ENCODE data around the gene A3GALT2. TPM values are rescaled to one million over a fixed set of nuclear protein-coding genes. Genes with fewer than 3 reads are reported as not detected.

A3GALT2 gene
- total RNA-seq, 1 experiment from 2014 or later: not detected

DNA sequence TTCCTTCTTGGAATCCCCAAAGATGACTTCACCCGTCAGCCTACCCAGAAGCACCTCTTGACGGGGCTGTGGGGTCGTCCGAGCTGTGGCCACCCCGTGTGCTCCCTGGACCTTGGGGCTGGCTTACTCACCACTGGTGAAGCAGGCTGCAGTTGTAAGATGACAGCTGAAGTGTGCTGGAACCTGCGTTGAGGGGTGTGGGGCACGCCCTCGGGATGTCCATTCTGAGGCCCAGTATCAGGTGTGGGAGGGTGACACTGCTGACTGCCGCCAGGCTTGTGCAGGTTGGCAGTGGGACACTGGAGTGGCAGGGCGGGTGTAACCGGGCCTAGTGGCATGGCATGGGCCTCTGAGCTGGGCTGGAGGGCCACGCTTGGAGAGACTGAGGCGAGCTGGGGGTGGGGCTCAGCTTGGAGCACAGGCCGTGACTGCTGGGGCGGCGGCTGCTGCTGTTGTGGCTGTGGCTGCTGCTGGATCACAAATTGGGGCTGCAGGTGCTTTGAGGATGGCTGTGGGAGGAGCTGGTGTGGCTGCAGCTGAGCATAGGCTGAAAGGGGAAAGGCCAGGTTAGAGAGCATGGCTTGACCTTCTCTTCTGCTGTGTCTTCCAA lies 33.9 kb upstream of the A3GALT2 start:
- H4K91ac ChIP-seq (ENCODE audit: insufficient read length, low read depth, low read length): no peak overlapping the region
- H2BK120ac ChIP-seq (ENCODE audit: low read depth, low read length, poor library complexity, severe bottlenecking): no peak overlapping the region
- no peaks in the 10 kb centered on the region for H4K20me1 ChIP-seq (ENCODE audit: control insufficient read depth, insufficient read depth, insufficient read length)
- H2BK15ac ChIP-seq (ENCODE audit: low read depth, low read length): no peak overlapping the region
- no peaks in the 10 kb centered on the region; the same call in 1 of the 2 replicates for H3K4me1 ChIP-seq (ENCODE audit: insufficient read depth, low read length)
- H3K4ac ChIP-seq (ENCODE audit: low read depth, low read length): no peak overlapping the region
- Mint-ChIP-seq H3K36me3 (ENCODE audit: insufficient read depth in 1 of 3, low read depth in 3 of 3) (peaks cover 0 to 5% (median 0%) of the 10 kb centered on the region in 3 experiments; a peak in 4 of 7 replicates), H3K9me3 (peaks cover 0 to 3% of the 10 kb centered on the region in 2 experiments; a peak in 1 of 5 replicates), H3K27ac (peak overlapping the region in 1 of 3 experiments; percentile 84; a peak in 1 of 7 replicates), H3K4me1 (peaks cover 10 to 16% of the 10 kb centered on the region in 2 experiments), H3K27me3 (ENCODE audit: low read depth) (peaks cover 95% of the 10 kb centered on the region), H3K4me3 (no peak overlapping the region)
- no peak overlapping the region; the same call in 1 of the 2 replicates for H3K14ac ChIP-seq (ENCODE audit: insufficient read depth, low read length)
- peaks cover 34% of the 10 kb centered on the region for H3K27me3 ChIP-seq (ENCODE audit: insufficient read depth, low read length)
- H3K56ac ChIP-seq (ENCODE audit: insufficient read length, low read depth, low read length): no peak overlapping the region
- H2AFZ ChIP-seq (ENCODE audit: low read length): no peak overlapping the region
- no peak overlapping the region for H3T11ph ChIP-seq (ENCODE audit: low read length)
- H3K9me3 ChIP-seq (ENCODE audit: control insufficient read depth, low read depth, low read length): no peaks in the 10 kb centered on the region
- no peak overlapping the region for H2BK12ac ChIP-seq (ENCODE audit: insufficient read length, low read depth, low read length)
- no peak overlapping the region for H3K9ac ChIP-seq (ENCODE audit: extremely low read depth, insufficient read length, low read length)
- H3K79me1 ChIP-seq (ENCODE audit: insufficient read depth, low read depth, low read length, poor library complexity, severe bottlenecking): no peaks in the 10 kb centered on the region
- DNase-seq: no peak
- no peak overlapping the region for H2AK5ac ChIP-seq (ENCODE audit: insufficient read length, low read length)
- TF ChIP-seq, protein P1, sequence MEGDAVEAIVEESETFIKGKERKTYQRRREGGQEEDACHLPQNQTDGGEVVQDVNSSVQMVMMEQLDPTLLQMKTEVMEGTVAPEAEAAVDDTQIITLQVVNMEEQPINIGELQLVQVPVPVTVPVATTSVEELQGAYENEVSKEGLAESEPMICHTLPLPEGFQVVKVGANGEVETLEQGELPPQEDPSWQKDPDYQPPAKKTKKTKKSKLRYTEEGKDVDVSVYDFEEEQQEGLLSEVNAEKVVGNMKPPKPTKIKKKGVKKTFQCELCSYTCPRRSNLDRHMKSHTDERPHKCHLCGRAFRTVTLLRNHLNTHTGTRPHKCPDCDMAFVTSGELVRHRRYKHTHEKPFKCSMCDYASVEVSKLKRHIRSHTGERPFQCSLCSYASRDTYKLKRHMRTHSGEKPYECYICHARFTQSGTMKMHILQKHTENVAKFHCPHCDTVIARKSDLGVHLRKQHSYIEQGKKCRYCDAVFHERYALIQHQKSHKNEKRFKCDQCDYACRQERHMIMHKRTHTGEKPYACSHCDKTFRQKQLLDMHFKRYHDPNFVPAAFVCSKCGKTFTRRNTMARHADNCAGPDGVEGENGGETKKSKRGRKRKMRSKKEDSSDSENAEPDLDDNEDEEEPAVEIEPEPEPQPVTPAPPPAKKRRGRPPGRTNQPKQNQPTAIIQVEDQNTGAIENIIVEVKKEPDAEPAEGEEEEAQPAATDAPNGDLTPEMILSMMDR (conservative IDR thresholded peaks at IDR 0.05): no peak
- no peak overlapping the region for H3K18ac ChIP-seq (ENCODE audit: insufficient read length, low read depth, low read length)
- no peak overlapping the region for H3K4me2 ChIP-seq (ENCODE audit: insufficient read depth, insufficient read length, low read length)
- no CpG with 5 or more reads among the region's 16 CpGs for whole genome bisulfite sequencing (ENCODE audit: extremely low coverage, insufficient read length, low lambda C conversion rate)
- no peaks in the 10 kb centered on the region for H3K79me2 ChIP-seq (ENCODE audit: insufficient read depth, low read length)
- H2BK20ac ChIP-seq (ENCODE audit: low read depth, low read length, poor library complexity, severe bottlenecking): no peak overlapping the region
- H3K27ac ChIP-seq (ENCODE audit: insufficient read length, low read depth, low read length): no peak overlapping the region
- H4K5ac ChIP-seq (ENCODE audit: insufficient read length, low read depth, low read length): no peak overlapping the region
- no peak overlapping the region for H3K23ac ChIP-seq (ENCODE audit: insufficient read length, low read depth, low read length)
- H3K23me2 ChIP-seq (ENCODE audit: insufficient read length, low read depth, low read length, poor library complexity, severe bottlenecking): peaks cover 6% of the 10 kb centered on the region
- H2BK5ac ChIP-seq (ENCODE audit: insufficient read length, low read length): no peak overlapping the region
- no peak overlapping the region for H4K8ac ChIP-seq (replicated peaks; ENCODE audit: insufficient read length, low read depth, low read length)

Data from H9 (cell line).